Middle frontal gyrus (tissue), 1 donor: ENCODE measurements around the gene HIPK4.
"Not testable (repeated sequence)": the region's sequence is repeated elsewhere in the genome, so short reads cannot be mapped to it uniquely, and the experiment has no call there.

Experiments used
- DNase-seq: peaks from one replicate; pipeline ENCODE4 v3.0.0-alpha.2; 2015; ENCODE audit warnings: low spot score; ENCODE audit errors: extremely low spot score

Gene HIPK4

DNA sequence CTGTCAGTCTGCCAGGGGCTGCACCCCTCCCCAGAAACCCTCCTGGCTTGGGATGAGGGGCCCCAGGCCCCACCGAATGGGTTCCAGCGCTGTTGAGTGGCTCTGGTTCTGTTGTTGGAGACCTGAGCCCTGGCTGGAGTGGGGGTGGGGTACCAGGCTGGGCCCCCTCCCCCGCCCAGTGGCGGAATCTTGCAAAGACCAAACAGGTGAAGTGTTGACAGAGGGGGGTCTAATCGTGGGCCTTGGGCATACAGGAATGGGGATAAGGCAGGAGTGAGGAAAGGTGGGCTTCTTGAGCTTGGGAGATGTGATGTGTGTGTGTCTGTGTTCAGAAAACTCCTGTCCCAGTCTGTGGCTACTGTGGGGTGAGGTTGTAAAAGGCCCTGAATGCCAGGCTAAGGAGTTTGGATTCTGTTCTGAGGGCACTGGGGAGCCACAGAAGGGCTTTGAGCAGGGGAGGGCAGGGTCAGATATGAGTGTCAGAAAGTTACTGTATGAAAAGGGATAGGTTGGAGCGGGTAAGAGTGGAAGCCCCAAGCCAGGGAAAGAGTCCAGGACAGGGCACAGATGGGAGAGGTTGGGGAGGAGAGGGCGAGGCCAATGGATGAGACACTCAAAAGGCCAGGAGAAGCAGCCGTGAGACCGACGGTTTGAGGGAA, at the start of gene HIPK4:
Gene HIPK4, minus strand, starts transcription at position 98 of the 659 bp plus-strand sequence. CDS start 279 bp downstream, outside the sequence.
- DNase-seq: no peak

DNA sequence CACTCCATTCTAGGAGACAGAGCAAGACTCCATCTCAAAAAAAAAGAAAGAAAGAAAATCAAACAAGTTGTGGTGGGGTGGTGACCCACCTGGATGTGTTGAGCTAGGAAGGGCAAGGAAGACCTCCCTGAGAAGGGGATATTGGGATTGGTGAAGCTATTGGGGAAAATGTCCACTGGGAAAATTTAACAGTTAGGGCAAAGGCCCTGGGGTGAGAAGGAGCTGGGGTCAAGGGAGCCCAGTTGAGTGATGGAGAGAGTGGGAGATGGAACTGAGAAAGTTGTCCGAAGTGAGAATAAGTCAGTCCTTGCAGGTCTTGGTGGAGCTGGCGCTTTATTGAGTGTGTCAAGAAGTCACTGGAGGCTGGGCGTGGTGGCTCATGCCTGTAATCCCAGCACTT, 48.3 kb upstream of the HIPK4 start:
- no peak for DNase-seq

- DNase-seq: peak; percentile 35
Measured at GRCh38 chr19:40433391-40434216, 43.6 kb upstream of the HIPK4 start.

DNA sequence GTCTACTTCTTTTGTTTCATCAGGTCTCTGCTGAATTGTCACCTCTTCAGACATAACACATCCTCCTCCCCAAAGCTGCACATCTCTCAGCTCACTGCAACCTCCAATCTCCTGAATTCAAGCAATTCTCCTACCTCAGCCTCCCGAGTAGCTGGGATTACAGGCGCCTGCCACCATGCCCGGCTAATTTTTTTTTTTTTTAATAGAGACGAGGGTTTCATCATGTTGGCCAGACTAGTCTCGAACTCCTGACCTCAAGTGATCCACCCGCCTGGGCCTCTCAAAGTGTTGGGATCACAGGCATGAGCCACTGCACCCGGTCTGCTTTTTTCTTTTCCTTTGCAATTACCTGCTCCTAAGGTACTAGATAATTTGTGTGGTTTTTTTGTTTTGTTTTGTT, 42.8 kb upstream of the HIPK4 start:
- not testable (repeated sequence) for DNase-seq

GRCh38 chr19:40431698-40432097, 41.7 kb upstream of the HIPK4 start:
- DNase-seq: no peak

- DNase-seq: not testable (repeated sequence)
Measured at GRCh38 chr19:40430242-40430641, 40.3 kb upstream of the HIPK4 start.

- not testable (repeated sequence) for DNase-seq
Measured at GRCh38 chr19:40428197-40428596, 38.2 kb upstream of the HIPK4 start.

DNA sequence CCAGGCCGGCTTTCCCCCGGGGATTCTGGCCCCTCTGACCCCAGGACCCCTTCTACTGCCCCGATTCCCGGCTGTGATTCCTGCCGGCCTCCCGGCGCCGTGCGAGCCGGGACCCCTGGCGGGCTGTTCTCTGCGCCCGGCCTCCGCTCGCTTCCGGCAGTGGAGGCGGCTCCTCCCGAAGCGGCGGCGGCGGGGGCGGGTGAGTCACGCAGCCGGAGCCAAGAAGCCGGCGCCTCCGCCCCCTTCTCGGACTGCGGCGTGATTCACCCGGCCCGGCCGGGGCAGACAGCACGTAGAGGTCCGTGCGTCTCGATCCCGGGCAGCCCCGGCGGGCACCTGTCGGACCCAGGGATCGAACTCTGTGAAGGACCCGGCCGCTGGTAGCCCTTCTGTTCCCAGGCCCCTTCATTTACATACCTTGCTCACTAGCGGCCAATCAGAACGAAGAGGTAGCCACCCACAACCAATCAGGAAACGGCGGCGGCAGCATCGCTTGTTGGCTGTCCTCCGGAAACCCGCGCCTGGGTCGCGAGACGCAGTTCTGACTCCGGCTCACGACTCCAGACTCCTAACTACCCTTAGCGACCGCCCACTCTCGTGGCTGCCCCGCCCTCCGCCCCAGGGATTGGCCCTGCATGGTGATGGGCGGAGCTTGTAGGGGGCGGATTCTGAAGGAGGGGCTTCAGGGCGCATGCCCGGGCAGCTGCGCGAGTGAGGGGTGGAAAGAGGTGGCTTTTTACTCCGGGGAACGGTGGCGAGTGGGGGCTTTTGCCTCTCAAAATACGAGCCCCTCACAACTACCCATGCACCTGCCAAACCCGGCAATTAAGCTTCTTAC, 35.7 kb upstream of the HIPK4 start, which contains the start of gene SERTAD1:
Gene SERTAD1, minus strand, starts transcription at position 543 of the 838 bp plus-strand sequence. CDS start 2,446 bp downstream, outside the sequence.
- DNase-seq: peak; percentile 100

GRCh38 chr19:40424637-40425449, 34.9 kb upstream of the HIPK4 start:
- DNase-seq: no peak

GRCh38 chr19:40423938-40424337, 34.0 kb upstream of the HIPK4 start:
- DNase-seq: no peak

DNA sequence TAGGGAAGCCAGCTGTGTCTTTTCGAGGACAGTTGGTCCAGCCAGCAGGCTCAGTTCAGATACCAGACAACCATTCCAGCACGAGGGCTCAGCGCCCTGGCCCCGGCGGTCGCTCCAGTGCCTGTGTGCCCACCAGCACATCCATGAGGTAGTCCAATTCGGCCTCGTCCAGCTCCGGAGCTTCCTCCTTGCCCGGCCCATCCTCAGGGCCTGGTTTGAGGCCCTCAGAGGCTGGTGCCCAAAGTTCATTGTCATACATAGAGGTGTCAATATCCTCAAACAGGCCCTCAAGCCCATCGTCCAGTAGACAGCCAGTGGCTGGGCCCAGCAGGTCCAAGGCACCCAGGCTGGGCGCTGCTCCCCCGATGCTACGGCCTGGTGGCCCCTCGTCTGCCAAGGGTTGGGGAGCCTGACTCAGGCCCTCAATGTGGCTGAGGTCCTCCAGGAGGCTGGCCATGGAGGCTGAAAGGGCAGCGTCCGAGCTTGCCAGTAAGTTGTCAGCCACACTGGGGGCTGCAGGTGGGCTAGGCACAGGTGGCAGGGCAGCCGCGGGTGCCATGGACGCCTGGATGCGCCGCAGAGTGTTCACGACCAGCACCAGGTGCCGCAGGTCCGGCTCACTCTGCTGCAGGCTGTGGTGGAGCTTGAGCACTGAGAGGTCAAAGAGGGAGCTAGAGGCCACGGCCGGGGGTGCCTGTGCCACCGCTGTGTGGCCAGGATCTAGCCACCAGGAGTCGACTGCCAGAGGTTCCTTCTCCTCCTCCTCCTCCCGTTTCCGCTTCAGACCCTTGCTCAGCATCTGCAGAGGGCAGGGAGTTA, 33.0 kb upstream of the HIPK4 start:
- DNase-seq: no peak

- no peak for DNase-seq
Measured at GRCh38 chr19:40421993-40422747, 32.2 kb upstream of the HIPK4 start.

DNA sequence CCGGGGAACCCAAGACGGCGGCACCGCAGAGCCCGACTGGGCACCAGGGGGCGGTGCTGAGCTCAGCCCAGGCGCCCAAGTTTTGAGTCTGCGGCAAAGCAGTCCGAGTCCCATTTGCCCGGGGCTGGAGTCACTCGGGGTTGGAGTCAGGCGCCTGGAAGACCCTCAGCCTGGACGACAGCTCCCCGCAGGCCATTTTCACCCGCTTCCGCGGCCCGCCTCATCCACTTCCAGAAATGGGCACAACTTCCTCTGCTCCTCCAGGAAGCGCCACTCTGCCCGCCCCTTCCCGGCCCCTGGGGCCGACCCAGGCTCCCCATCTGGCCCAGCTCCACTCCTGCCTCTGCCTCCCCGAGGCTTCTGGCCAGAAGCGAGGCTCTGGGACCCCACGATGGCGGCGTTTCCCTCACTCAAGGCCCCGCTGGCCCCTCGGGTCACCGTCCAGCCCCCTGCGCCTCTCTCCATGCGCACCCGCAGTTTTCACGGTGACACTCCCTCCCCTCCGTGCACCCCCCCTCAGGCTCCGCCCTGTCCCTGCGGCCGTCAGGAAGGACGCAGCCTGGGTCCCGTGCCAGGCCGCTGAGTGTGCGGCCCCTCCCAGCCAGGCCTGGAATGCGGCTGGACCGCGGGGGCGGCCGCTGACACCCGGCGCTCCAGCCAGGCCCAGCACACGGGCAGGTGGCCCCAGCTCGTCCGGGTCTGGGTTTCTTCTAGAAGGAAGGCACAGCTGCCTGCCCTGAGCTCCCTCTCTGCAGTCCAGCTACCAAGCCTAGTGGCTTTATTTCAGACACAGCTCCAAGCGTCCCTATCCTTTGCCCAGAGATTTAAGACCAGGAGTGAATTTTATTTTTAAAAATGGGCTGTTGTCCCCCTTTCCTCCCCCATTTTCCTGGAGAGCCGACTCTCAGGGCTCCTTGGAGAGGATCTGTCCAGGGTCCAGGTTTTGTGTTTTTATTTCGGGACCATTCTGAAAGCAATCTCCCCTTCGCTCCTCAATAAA, 31.1 kb upstream of the HIPK4 start:
- peak; percentile 54 for DNase-seq

- no peak for DNase-seq
Measured at GRCh38 chr19:40420451-40420765, 30.4 kb upstream of the HIPK4 start.

DNA sequence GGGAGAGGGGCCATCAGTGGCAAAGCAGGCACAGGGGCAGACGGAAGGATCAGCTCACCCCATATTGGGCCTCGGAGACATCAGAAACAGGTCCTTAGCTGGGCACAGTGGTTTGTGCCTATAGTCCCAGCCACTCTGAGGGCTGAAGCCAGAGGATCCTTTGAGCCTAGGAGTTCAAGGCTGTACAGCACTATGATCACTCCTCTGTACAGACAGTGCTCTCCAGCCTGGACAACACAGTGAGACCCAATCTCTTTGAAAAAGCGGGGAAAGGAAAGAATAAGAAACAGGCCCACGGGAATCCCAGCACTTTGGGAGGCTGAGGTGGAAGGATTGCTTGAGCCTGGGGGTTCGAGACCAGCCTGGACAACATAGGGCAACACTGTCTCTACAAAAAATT, 29.8 kb upstream of the HIPK4 start:
- no peak for DNase-seq

DNA sequence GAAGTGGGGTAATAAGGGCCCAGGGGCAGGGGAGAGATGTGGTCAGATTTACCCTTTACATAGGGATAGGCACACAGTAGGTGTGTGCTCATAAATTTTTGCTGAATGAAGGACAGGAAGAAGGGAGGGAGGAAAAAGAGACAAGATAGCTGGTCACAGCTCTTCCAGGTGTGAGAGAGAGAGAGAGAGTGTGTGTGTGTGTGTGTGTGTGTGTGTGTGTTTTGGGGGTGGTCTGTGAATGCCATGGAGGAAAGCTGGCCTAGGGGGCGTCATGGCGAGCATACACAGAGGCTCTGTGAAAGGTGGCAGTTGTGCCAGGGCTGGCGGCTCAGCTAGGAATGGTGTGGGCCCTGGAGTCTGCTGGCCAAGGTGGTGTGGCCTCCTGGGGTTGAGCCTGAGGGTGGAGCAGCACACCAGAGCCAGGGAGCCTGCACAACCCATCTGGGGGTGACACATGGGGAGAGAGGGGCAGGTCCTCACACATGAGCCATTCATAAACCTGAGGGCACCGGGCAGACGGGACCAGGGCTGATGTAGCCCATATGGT, 29.2 kb upstream of the HIPK4 start:
- DNase-seq: no peak

DNA sequence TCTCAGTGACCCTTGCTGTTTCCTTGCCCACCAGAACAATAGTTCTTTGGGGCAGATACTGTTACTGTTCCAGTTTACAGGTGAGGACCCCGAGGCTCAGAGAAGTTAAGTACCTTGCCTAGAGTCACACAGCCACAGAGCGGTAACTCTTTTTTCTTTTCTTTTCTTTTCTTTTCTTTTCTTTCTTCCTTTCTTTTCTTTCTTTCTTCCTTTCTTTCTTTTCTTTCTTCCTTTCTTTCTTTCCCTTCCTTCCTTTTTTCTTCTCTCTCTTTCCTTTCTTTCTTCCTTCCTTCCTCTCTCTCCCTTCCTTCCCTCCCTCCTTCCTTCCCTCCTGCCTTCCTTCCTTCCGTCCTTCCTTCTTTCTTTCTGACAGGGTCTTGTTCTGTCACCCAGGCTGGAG, 28.1 kb upstream of the HIPK4 start:
- DNase-seq: no peak

DNA sequence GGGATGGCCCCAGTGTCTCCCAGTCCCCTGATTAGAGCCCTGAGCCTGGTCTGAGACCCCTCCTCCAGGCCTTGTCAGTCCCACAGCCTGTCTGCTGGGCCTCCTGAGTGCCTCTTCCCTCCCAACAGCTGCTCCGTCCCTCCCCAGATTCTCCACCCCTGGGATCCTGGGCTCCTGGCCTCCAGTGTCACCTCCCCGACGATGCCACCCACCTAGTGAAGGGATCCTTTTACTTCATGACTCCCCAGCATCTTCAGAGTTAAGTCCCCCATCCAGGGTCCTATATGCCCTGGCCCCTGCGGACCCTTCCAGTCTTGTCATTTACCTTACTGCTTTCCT, 27.6 kb upstream of the HIPK4 start:
- no peak for DNase-seq
